Hypothalamus (tissue), 51 donors: ENCODE data around the gene RNLS.

Experiments used
- DNase-seq, 51 donors: peaks; one replicate each; lab custom pipeline; 2025; lab: John Stamatoyannopoulos, UW

Gene RNLS

DNA sequence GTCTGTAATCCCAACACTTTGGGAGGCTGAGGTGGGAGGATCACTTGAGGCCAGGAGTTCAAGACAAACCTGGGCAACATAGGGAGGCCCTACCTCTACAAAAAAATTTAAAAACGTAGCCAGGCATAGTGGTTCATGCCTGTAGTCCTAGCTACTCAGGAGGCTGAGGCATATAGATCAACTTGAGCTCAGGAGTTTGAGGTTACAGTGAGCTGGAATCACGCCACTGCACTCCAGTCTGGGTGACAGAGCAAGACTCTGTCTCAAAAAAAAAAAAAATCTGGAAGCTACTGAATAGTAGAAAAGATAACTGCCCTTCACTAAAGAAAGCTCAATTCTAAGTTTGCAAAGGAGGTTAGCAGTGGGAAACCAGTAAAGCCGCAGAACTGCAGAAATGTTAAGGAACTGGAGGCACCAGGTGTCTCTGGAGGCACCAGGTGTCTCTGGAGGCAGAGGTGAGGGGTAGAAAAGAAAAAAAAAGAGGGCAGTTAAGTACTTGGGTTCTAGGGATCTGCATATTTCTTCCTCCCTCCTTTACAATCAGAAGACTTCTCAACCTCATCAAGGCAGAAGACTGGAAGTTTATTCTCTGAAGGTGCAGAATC is 56.5 kb downstream of the RNLS start:
- no peak for DNase-seq

DNA sequence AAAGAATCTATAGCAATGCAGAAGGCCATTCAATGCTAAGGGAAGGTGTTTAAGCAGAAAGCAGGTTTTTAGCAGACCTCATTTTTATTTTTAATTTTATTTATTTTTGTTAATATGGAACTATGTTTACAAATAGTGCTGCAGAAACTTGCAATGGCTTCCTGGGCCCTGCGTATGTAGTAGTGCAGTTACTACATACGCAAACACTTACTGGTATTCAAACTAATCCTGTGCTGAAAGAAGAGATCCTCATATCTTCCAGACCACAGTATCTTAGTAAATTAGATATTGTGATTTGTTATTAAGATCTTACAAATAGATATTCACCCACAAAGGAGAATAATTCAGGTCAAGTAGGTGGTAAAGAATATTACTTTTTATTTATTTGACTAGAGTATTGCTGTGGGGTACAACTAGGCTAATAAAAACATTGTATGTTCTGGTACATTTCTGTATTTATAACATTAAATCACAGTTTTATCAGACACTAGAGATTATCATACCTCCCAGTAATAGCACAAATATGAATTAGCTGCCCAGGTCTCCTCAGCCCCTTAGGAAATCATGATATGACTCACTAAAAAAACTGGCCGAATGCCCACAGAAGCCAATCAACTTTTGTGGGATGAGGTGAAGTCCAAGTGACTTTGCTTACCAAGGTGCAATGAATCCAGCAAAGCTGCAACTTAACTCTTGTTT is 57.6 kb downstream of the RNLS start:
- no peak for DNase-seq

DNA sequence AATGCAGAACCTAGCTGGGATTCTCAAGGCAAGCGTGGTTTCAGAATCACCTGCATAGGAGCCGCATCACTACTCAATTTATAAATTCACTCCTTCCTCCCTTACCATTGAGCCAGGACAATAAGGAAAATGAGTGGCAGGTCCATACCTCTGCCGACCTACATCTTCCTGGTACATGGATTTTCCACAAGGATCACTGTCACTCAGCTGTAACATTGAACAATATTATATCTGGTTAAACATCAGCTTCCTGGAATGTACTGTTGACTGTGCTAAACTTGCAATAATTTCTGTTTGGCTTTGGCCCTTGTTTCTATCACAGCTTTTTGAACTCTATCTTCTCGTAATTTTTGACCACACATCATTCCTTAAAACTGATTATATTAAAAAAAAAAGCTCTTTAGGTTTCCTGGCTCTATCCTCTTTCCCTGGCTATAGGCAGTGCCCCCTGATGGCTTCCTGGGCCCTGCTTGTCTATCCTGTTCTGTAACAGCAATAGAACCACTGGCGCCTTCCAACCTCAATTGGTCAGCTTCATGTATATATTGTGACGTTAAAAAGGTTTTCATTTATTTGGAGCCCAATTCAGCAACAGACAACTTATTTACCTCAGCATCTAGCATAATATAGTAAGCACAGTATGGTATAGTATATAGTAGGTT is 59.2 kb downstream of the RNLS start:
- no peak for DNase-seq

DNA sequence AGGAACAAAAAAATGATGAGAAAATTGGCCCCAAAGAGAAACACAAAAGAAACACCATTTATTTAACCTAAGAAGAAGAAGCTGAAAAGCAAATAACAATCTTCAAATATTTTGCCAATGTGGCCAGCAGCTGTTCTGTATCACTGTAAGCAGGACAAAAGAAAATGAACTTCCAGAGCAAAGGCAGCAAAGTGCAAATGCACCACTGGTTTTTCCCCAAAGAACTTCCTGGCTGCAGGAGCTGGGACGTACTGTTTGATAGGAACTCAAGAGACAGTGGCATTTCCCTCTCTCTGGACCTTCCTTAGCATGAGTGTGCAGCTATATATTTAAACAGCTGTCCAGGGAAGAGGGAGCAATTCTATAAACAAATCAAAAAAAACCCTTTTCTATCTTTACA is 60.4 kb downstream of the RNLS start:
- no peak for DNase-seq

DNA sequence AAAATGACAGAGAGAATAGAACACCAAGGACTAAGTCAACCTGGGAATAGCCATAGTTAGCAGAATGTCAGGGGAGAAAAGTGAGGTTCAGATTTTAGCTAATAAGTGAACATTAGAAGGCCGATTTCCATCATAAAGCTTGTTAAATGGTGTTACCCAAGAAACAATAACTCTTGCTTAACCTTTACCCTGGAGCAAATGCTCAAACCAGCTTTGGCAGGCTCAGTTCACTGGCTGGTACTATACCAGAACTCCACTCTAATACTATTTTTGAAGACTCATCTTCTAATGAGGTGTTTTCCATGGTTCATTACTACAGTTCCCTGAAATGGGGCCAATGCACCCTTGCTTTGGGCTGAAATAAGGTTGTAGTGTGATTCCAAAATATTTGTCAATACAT is 61.3 kb downstream of the RNLS start:
- no peak for DNase-seq

DNA sequence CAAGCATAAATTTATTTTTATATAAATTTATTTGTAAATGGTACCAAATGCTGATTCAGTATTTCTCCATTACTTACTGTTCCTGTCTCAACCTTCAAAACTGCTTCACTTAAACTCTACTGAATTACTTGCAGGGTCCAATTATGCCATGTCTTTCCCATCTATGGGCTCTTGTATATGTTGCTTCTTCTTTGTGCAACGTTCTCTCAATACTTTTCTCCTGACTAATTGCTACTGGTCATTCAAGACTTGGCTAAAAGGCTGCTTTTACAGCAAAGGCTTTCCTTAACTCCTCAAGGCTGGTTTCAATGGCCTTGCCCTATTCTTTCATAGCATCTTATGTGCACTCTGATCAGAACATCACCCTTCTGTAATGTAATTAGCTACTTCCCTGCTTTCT is 67.9 kb downstream of the RNLS start:
- DNase-seq = no peak

DNA sequence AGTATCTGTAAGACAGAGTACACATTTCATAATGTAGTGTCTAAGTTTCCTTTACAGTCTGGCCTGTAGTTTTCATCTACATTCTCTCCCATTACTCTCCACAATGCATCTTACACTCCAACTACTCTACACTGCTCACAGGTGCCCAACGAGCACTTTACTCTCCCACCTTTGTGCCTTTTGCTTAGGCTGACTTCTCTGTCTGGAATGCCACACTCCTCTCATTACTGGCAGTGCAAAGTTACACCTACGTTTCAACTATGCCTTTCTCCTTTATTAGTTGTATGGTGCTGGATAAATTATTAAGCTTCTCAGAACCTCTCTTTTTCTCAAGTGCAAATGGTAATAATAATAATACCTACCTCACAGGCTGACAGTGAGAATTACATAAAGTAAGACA is 70.5 kb downstream of the RNLS start:
- no peak for DNase-seq

DNA sequence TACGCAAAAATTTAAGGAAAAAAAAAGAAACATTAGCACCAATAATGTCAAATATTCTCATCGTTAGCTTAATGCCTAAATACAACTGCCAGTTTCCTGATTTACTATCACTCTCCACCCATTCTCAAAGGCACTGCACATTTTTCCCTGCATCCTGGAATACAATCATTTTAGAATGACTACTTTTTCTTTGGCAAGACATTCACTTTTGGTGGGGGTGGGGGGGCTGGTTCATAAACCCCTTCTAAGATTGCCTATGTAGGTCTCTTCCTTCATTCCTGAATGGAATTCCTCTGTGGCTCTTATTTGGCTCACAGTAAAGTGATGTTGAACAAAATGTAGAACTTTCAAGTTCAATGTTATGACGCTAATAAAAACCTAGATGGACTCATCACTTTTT is 74.3 kb downstream of the RNLS start:
- no peak for DNase-seq

DNA sequence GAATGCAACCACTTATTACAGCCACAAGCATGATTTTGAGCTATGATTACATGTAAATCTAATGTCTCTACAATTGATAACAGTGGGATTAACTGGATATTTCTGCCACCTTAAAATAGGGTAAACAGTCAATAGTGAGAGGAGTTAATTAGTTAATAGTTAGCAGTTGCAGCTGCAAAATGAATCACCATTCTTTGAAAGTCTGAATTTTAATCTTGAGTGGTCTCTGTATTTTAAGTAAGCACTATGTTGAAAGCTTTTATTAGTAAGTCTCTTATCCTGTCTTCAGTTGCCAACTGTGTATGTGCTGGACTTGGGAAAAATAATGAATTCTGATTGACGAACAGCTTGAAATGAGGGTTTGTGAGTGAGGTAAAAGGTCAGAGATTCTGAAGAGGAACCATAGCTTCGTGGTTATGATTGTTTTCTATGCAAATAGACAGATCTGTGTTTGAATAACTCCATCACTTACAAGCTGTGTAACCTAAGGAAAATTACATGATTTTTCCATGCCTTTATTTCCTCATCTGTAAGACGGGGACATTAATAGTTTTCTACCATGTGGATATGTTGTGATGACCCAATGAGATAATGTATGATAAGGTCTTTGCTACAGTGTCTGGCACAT is 75.2 kb downstream of the RNLS start:
- no peak for DNase-seq

DNA sequence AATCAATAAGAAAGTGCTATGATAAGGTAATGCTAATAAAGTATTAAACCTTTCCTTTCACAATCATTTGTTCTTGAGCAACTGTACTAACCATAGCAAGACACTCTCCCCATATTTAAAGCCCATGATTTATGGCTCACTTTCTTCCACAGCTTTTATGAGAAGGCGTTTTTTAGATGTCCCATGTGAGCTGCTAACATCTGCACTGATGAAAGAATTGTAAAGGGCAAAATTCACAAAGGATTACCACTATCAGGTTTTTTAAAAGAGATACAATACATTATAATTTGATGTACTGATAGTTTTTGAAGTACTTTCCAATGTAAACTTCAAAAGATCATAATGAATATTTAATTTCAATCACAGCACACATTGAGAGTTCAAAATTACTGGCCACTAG is 75.7 kb downstream of the RNLS start:
- no peak for DNase-seq

DNA sequence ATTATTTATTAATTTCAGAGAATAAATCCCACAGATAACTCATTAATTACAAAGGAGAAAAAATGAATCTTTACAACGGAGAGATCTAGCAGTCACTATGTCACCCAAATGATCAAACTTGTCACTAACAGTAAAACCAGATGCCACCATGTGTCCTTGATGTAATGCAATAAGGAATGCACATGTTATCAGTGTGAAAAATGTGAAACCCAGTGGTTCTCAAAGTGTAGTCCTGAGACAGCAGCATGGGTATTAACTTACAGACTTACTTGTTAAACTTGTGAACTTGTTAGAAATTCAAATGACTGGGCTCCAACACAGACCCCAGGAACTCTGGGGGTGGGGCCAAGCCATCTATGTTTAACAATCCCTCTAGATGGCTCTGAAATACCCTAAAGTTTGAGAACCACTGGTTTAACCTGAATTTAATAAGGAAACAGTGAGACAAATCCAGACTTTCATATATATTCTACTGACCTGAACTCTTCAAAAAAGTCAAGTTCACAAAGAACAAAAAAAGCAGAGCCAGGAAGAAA is 77.4 kb downstream of the RNLS start:
- no peak for DNase-seq

DNA sequence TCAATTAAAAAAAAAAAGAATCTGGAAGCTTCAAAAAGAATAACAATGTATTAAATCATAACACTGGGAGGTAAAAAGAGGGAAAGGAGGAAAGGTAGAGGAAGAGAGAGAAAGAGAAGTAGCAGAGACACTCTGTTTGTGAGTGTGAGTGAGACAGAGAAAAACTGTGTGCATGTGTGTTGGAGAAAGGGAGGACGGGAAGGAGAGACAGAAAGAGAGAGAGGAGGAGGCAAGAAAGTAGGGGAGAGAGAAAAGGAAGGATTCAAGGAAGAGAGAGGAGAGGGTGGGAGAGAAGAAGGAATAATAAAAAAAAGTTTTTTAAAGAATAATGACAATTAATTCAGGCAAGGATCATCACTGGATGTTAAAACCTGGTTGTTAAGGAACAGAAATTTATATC is 77.9 kb downstream of the RNLS start:
- DNase-seq = no peak

DNA sequence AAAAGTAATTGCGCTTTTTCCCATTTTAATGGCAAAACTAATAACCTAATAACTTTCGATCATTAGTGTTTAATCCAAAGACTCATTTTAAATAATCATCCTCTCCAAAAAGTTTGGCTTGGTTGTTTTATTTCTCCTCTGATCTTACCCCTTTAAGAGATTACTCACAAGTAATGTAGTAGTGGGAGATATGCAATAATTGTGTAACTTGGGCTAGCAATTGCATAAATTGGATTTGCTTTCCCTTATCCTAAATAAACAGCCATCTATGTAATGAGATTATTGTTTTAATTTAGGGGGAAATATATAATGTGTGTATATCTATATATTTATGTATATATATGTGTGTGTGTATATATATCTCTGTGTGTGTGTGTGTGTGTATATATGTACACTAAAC is 82.5 kb downstream of the RNLS start:
- no peak for DNase-seq

DNA sequence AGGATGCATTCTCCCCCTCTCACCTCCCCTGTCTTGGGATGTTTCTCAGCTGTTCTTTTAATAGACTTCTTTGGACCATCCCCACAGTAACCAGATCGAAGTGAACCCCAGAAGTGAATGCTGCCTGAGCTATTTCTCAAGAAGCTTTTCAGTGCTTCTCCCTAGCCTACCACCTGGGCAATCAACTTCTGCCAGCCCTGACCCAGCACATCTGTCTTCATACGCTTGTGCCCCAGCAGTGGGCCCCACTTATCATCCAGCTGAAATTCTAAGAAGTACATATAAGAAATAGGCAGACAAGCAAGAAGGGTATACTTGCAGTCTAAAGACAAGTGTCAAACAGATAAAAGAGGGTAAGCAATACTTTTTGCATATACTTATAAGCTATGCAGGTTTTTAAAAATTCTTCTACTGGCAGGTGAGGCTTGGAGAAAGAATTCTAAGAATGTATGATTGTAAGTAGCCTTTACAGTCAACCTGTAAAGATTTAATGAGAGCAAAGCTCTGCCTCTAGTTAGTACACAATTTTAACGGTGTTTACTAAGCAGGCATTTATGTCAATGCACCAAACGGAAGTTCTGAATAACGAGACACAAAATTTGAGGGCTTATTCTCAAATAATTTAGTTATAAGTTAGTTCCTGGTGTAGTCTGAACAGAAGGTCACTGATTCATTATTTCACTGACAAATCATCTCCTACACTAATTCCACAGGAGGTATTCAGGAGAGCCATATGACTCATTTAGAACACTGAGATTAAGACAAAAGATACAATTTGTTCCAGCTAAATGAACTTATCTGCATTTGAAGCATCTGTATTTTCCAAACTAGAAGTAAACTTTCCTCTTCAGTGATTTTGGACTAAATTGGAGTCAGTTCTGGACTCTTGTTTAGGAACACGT is 83.3 kb downstream of the RNLS start:
- peak in 1 of 51 donors; percentile 26 for DNase-seq

DNA sequence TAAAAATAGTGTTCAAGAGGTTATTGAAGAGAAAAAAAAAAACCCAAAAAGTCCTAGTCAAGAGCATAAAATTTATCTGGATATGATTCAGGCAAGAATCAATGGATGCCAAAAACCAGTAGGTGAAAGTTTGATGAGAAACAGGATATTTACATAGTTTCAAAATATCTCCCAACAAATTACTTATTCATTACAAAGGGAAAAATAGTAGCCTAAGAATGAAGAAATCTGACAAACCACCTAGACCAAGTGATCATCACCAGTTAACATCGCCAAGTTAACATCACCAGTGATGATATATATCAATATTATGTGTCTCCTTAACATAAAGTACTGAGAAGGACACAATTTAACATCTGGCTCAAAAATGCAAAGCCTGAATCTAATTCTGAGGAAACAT is 85.2 kb downstream of the RNLS start:
- no peak for DNase-seq

DNA sequence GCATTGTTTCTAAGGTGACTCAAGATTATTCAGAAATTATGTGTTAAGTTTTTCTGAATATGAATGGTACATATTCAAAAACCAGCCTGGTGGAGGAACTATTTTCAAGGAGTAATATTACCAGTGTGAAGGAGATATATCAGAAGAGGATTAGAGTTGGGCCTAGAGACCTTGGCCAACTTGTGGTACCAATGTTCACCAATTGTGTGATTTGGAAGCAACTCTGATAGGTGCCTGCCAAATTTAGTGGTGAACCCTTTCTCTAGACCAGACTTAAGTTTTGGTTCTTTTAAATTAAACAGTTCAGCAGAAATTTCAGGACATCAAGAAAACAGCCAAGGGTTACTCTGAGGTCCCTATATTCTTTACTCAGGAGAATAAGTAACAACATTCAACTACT is 88.6 kb downstream of the RNLS start:
- DNase-seq = no peak

DNA sequence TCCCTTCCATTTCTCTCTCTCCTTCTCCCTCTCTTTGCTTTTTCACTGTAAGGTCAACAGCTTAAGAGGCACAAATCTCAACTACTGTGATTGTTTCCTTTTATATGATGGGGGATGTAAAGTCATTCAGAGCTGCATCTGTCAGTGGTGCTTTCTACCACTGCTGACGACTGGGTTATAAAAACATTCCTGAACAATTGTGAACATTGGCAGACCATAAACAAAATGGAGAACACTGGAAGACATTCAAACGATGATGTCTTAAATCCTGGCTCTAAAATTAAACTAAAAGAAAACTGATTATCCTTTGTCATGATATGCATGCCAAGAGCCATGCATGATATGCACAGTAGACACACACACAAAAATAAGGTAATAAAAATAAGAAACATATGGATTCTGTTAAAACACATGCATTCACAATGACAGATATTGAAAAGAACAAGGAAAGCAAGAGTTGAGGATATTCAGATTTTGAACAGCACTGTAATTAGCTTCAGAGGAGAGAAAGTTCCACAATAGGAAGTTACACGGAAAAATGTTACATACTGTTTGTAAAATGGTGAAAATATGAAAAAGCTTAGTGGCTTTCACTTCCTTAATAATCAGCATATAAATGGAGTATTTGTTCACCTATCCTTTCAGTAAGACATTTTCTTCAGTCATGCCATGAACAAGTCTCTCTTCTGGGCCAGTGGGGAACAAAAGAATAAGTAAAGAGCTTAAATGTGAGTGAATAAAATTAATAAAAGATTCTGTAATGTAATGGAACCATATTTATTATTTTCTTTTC is 89.2 kb downstream of the RNLS start:
- no peak for DNase-seq

DNA sequence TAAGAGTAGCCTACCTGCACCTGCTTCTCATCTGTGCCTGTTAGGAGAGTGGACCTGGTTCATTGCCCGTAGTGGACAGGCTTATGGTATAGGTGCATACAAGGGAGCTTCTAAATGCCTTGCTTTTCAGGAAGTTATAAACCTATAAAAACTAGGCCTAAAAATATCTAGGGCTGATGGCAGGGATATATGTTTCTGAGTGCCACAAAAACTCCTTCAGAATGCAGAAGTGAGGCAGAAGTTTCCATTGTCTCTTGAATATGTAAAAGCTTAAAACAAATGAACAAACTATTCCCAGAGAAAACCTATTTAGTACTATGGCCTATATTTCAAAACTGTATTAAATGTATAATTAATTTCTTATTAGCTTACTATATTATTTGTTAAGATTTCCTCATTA is 91.8 kb downstream of the RNLS start:
- DNase-seq = no peak

DNA sequence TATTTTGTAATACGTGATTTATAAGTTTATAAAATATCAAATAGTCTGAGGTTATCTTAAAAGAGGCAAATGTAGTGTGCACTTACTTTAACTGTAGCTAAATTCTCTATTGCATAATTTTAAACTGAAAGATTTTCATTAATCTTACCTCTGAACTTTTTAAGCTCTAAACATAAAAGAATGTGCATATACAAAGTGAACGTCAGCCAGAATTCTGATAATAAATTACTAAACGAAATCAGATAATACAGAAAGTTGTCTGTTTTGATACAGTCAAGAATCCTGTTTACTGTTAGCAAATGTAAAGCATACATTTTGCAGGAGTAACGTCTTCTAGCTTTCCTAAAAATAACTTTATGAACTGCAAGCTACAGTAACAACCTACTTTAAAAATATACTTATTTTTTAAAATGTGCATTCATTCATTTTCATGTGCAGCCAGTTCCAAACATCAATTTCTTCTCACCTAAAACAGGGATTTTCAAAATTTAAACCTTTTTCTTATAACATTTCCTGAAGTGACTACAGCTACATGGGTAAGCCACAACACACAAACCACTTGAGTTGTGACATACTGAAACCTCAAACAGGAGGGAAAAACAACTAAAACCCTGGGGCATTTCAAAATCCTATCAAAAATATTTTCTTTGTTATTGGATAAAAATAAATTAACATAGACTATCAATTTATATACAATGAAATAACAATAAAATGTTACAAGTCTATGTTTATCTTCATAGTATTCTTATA is 92.7 kb downstream of the RNLS start:
- DNase-seq = no peak
